Tibial nerve (tissue), 4 donors: Measurements from ENCODE around the gene NID1.

ENCODE experiments used
- CTCF ChIP-seq, 5 experiments: fragments of 200-600 bp in 3 of 5; fragments of 450-650 bp in 2 of 5; sonication (generic) in 3 of 5; IDR thresholded peaks; one replicate each; pipeline ENCODE4 v1.5.1; 2016 to 2019; ENCODE audit warnings: antibody characterized with exemption in 5 of 5, mild to moderate bottlenecking in 3 of 5, moderate library complexity in 2 of 5
- EP300 ChIP-seq, 2 donors: sonication (generic); formaldehyde crosslinking; IDR thresholded peaks; one replicate each; pipeline ENCODE4 v1.6.1; 2017; ENCODE audit warnings: antibody characterized with exemption in 2 of 2, mild to moderate bottlenecking in 1 of 2
- POLR2A ChIP-seq, 2 donors: fragments of 450-650 bp; IDR thresholded peaks; one replicate each; pipeline ENCODE4 v1.6.1; 2017; ENCODE audit warnings: antibody characterized with exemption in 2 of 2, mild to moderate bottlenecking in 2 of 2, moderate library complexity in 2 of 2

GRCh38 chr1:236024641-236025040 is 40.2 kb downstream of the NID1 start:
- no peak for TF ChIP-seq CTCF (IDR thresholded peaks at IDR 0.05)
- TF ChIP-seq POLR2A (IDR thresholded peaks at IDR 0.05): no peak
- TF ChIP-seq EP300 (IDR thresholded peaks at IDR 0.05): no peak
